Measurements from ENCODE around the gene IRF8.

IRF8 gene

DNA sequence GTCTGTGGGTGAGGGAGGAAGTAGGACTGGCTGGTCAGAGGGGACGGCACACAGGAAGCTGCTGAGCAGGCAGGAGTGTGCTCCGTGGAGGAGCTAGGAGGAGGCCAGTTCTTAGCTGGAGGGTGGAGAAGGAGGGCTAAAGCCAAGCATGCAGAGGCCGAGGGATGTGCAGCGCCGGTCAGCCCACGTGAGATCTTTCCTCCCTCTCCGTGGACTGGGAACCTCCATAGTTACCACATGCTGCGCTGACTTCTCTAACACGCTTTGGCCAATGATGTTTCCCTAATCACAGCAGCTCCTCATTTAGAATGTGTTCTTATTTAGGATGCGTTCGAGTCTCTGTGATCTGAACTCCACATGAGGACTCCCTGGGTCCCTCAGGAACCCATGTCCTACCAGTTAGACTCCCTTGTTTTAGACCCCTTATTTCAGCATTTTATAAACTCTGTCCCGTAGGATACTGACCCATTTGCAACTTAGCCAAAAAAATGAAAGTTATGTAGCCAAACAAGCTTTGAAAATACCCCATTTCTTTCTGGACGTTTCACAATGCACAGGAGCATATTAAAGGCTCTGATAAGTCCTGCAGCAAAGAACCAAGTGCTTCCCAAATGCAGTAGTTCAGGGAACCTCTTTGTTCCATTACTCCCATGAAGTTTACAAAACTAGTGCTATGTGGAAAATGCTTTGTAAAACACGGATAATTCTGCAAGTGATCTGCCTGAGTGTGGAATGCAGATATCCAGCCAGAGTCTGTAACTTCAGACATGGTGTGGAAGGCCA, 51.4 kb downstream of the IRF8 start:
- no peaks in the 10 kb centered on the region for H3K36me3 ChIP-seq (ENCODE audit: control insufficient read depth, insufficient read depth, low read length)
- H3K9me3 ChIP-seq (ENCODE audit: control insufficient read depth, insufficient read depth, low read depth, low read length): no peaks in the 10 kb centered on the region
- H3K27ac ChIP-seq (ENCODE audit: low read depth, low read length): no peak overlapping the region
- no peak overlapping the region for H3K9ac ChIP-seq (ENCODE audit: low read length)
- peaks cover 20% of the 10 kb centered on the region; the same call in 1 of the 2 replicates for H3K27me3 ChIP-seq (ENCODE audit: control insufficient read depth, insufficient read depth, low read length)
- H3K4me3 ChIP-seq (ENCODE audit: low read depth, low read length): no peak overlapping the region
- H3K4me1 ChIP-seq (ENCODE audit: control insufficient read depth, insufficient read depth, low read length): no peaks in the 10 kb centered on the region

- Histone ChIP-seq H3K4me1 (ENCODE audit: control insufficient read depth, insufficient read depth, low read length) (no peaks in the 10 kb centered on the region), H3K27me3 (ENCODE audit: control insufficient read depth, insufficient read depth, low read length) (peaks cover 5% of the 10 kb centered on the region; the same call in 1 of the 2 replicates), H3K9ac (ENCODE audit: low read length) (no peak overlapping the region), H3K9me3 (ENCODE audit: control insufficient read depth, insufficient read depth, low read depth, low read length) (no peaks in the 10 kb centered on the region), H3K36me3 (ENCODE audit: control insufficient read depth, insufficient read depth, low read length) (no peaks in the 10 kb centered on the region), H3K4me3 (ENCODE audit: low read depth, low read length) (no peak overlapping the region), H3K27ac (ENCODE audit: low read depth, low read length) (no peak overlapping the region)
Measured at GRCh38 chr16:85952197-85952596, 53.2 kb downstream of the IRF8 start.

GRCh38 chr16:85952811-85953210, 53.8 kb downstream of the IRF8 start:
- Histone ChIP-seq H3K9ac (ENCODE audit: low read length) (no peak overlapping the region), H3K9me3 (ENCODE audit: control insufficient read depth, insufficient read depth, low read depth, low read length) (no peaks in the 10 kb centered on the region), H3K36me3 (ENCODE audit: control insufficient read depth, insufficient read depth, low read length) (no peaks in the 10 kb centered on the region), H3K27me3 (ENCODE audit: control insufficient read depth, insufficient read depth, low read length) (peaks cover 4% of the 10 kb centered on the region; the same call in 1 of the 2 replicates), H3K27ac (ENCODE audit: low read depth, low read length) (no peak overlapping the region), H3K4me3 (ENCODE audit: low read depth, low read length) (no peak overlapping the region), H3K4me1 (ENCODE audit: control insufficient read depth, insufficient read depth, low read length) (no peaks in the 10 kb centered on the region)

DNA sequence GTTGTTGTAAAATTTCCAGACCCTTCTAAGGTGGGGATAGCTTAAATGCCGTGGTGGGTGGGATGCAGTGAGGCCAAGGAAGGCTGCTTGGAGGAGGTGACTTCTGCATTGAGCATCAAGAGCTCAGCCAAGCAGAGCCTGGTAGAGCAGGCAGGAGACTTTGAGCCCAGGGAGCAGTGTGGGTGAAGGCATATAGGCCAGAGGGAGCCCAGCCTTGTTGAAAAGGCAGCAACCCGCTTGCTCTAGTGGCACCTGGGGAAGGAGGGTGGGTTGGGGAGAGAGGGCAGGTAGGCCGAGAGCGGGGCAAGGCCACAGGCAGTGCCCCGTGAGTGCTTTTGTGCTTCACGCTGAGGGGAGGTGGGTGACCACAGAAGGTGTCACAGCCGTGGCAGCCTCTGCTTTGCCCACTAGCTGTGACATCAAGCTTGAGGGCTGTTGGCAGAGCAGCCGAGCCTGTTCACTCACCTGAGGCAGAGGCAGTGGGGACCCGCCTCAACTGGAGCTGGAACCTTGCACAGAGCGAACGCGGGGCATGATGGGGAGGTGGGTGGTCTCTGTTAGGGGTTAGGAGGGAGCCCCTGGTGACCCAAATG, 56.1 kb downstream of the IRF8 start:
- Histone ChIP-seq H3K9ac (ENCODE audit: low read length) (no peak overlapping the region), H3K4me3 (ENCODE audit: low read depth, low read length) (no peak overlapping the region), H3K9me3 (ENCODE audit: control insufficient read depth, insufficient read depth, low read depth, low read length) (no peaks in the 10 kb centered on the region), H3K27me3 (ENCODE audit: control insufficient read depth, insufficient read depth, low read length) (no peaks in the 10 kb centered on the region), H3K27ac (ENCODE audit: low read depth, low read length) (no peak overlapping the region), H3K36me3 (ENCODE audit: control insufficient read depth, insufficient read depth, low read length) (no peaks in the 10 kb centered on the region), H3K4me1 (ENCODE audit: control insufficient read depth, insufficient read depth, low read length) (no peaks in the 10 kb centered on the region)

- no peaks in the 10 kb centered on the region for H3K4me1 ChIP-seq (ENCODE audit: control insufficient read depth, insufficient read depth, low read length)
- no peaks in the 10 kb centered on the region for H3K36me3 ChIP-seq (ENCODE audit: control insufficient read depth, insufficient read depth, low read length)
- no peak overlapping the region for H3K4me3 ChIP-seq (ENCODE audit: low read depth, low read length)
- H3K9me3 ChIP-seq (ENCODE audit: control insufficient read depth, insufficient read depth, low read depth, low read length): no peaks in the 10 kb centered on the region
- H3K9ac ChIP-seq (ENCODE audit: low read length): no peak overlapping the region
- no peaks in the 10 kb centered on the region for H3K27me3 ChIP-seq (ENCODE audit: control insufficient read depth, insufficient read depth, low read length)
- no peak overlapping the region for H3K27ac ChIP-seq (ENCODE audit: low read depth, low read length)
Measured at GRCh38 chr16:85955566-85955965, 56.6 kb downstream of the IRF8 start.

DNA sequence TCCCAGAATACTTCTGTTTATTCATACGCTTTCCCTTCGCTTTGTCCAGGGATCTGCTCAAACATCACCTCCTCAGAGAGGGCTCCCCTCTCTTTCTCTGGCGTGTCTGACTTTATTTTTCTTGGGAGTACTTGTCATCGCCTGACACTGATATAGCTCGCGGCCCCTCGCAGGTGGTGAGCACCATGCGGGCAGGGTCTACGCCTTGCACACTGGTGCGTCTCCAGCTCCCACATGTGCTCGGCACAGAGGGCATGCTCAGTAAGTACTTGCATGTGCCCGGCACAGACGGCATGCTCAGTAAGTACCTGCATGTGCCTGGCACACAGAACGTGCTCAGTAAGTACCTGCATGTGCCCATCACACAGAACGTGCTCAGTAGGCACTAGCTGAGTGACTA, 57.5 kb downstream of the IRF8 start:
- Histone ChIP-seq H3K27me3 (ENCODE audit: control insufficient read depth, insufficient read depth, low read length) (no peaks in the 10 kb centered on the region), H3K36me3 (ENCODE audit: control insufficient read depth, insufficient read depth, low read length) (no peaks in the 10 kb centered on the region), H3K4me3 (ENCODE audit: low read depth, low read length) (no peak overlapping the region), H3K4me1 (ENCODE audit: control insufficient read depth, insufficient read depth, low read length) (no peaks in the 10 kb centered on the region), H3K27ac (ENCODE audit: low read depth, low read length) (no peak overlapping the region), H3K9ac (ENCODE audit: low read length) (no peak overlapping the region), H3K9me3 (ENCODE audit: control insufficient read depth, insufficient read depth, low read depth, low read length) (no peaks in the 10 kb centered on the region)

DNA sequence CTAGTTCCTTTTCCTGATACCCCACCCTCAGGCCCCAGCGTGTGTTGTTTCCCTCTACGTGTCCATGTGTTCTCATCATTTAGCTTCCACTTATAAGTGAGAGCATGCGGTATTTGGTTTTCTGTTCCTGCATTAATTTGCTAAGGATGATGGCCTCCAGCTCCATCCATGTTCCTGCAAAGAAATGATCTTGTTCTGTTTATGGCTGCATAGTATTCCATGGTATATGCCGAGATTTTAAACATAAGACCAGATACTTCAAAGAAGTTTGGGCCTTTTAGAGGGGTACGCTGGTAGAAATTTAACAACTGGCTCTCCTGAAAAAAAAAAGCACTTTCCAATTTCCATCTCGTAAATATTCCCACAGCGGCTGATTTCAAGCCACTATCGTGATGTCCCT, 59.8 kb downstream of the IRF8 start:
- no peaks in the 10 kb centered on the region for H3K27me3 ChIP-seq (ENCODE audit: control insufficient read depth, insufficient read depth, low read length)
- H3K9me3 ChIP-seq (ENCODE audit: control insufficient read depth, insufficient read depth, low read depth, low read length): no peaks in the 10 kb centered on the region
- H3K36me3 ChIP-seq (ENCODE audit: control insufficient read depth, insufficient read depth, low read length): no peaks in the 10 kb centered on the region
- no peak overlapping the region for H3K9ac ChIP-seq (ENCODE audit: low read length)
- H3K4me3 ChIP-seq (ENCODE audit: low read depth, low read length): no peak overlapping the region
- H3K4me1 ChIP-seq (ENCODE audit: control insufficient read depth, insufficient read depth, low read length): no peaks in the 10 kb centered on the region
- H3K27ac ChIP-seq (ENCODE audit: low read depth, low read length): no peak overlapping the region

GRCh38 chr16:85959686-85960085, 60.7 kb downstream of the IRF8 start:
- H3K36me3 ChIP-seq (ENCODE audit: control insufficient read depth, insufficient read depth, low read length): no peaks in the 10 kb centered on the region
- no peak overlapping the region for H3K4me3 ChIP-seq (ENCODE audit: low read depth, low read length)
- H3K27me3 ChIP-seq (ENCODE audit: control insufficient read depth, insufficient read depth, low read length): no peaks in the 10 kb centered on the region
- no peak overlapping the region for H3K27ac ChIP-seq (ENCODE audit: low read depth, low read length)
- H3K4me1 ChIP-seq (ENCODE audit: control insufficient read depth, insufficient read depth, low read length): no peaks in the 10 kb centered on the region
- no peaks in the 10 kb centered on the region for H3K9me3 ChIP-seq (ENCODE audit: control insufficient read depth, insufficient read depth, low read depth, low read length)
- no peak overlapping the region for H3K9ac ChIP-seq (ENCODE audit: low read length)

DNA sequence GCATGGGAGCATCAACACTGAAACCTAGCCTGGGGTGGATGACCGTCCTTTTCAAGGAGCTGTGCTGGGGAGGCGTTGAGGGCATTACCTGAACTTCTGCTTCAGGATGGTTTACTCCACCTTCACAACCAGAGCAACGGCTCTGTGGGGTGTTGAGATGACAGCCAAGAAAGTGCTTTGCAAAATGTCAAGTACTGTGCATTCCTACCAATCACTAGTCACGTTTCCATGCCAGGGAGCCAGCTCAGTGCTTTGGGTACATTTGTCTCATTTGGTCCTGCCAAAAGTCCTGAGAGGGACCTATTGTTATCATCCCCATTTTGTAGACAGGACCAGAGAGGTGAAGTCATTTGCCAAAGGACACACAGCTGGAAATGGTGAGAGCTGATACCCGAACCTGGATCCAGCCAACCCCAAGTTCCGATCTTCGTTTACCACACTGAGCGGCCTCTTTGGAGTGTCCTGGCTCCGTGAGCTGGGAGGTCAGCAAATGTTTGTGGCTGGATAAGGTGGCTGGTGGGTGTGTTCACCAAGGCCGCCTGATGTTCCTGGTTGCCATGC, 61.6 kb downstream of the IRF8 start:
- Histone ChIP-seq H3K36me3 (ENCODE audit: control insufficient read depth, insufficient read depth, low read length) (no peaks in the 10 kb centered on the region), H3K4me3 (ENCODE audit: low read depth, low read length) (no peak overlapping the region), H3K9ac (ENCODE audit: low read length) (no peak overlapping the region), H3K9me3 (ENCODE audit: control insufficient read depth, insufficient read depth, low read depth, low read length) (no peaks in the 10 kb centered on the region), H3K27me3 (ENCODE audit: control insufficient read depth, insufficient read depth, low read length) (no peaks in the 10 kb centered on the region), H3K4me1 (ENCODE audit: control insufficient read depth, insufficient read depth, low read length) (no peaks in the 10 kb centered on the region), H3K27ac (ENCODE audit: low read depth, low read length) (no peak overlapping the region)

GRCh38 chr16:85961988-85962915, 63.3 kb downstream of the IRF8 start:
- Histone ChIP-seq H3K4me1 (ENCODE audit: control insufficient read depth, insufficient read depth, low read length) (no peaks in the 10 kb centered on the region), H3K27me3 (ENCODE audit: control insufficient read depth, insufficient read depth, low read length) (peaks cover 2% of the 10 kb centered on the region; the same call in 1 of the 2 replicates), H3K9me3 (ENCODE audit: control insufficient read depth, insufficient read depth, low read depth, low read length) (no peaks in the 10 kb centered on the region), H3K36me3 (ENCODE audit: control insufficient read depth, insufficient read depth, low read length) (no peaks in the 10 kb centered on the region), H3K27ac (ENCODE audit: low read depth, low read length) (no peak overlapping the region), H3K9ac (ENCODE audit: low read length) (no peak overlapping the region), H3K4me3 (ENCODE audit: low read depth, low read length) (no peak overlapping the region)
